Trophoblast cell (in vitro differentiated cells and primary cell): Measurements from ENCODE around the gene ARL8B.

Source experiments
- DNase-seq, 2 donors: peaks; one replicate each; pipeline ENCODE4 v3.0.0-alpha.2; 2016
- H2AFZ ChIP-seq: 2 replicates; pipeline ENCODE4 v1.6.1; 2013; ENCODE audit warnings: low read length, moderate library complexity, mild to moderate bottlenecking; ENCODE audit not compliant: insufficient read depth, poor library complexity
- H2AK5ac ChIP-seq: 2 replicates; pipeline ENCODE4 v1.6.1; 2013; ENCODE audit warnings: mild to moderate bottlenecking, low read length
- H2BK120ac ChIP-seq: 2 replicates; pipeline ENCODE4 v1.6.1; 2013; ENCODE audit warnings: low read length, mild to moderate bottlenecking, moderate library complexity; ENCODE audit not compliant: insufficient read depth, poor library complexity
- H2BK12ac ChIP-seq: 2 replicates; pipeline ENCODE4 v1.6.1; 2013; ENCODE audit warnings: mild to moderate bottlenecking, low read length, moderate library complexity
- H2BK5ac ChIP-seq: 2 replicates; pipeline ENCODE4 v1.6.1; 2013; ENCODE audit warnings: low read length, low read depth, moderate library complexity, mild to moderate bottlenecking; ENCODE audit not compliant: poor library complexity
- H3K14ac ChIP-seq: 2 replicates; pipeline ENCODE4 v1.6.1; 2013; ENCODE audit warnings: mild to moderate bottlenecking, low read length
- H3K18ac ChIP-seq: 2 replicates; pipeline ENCODE4 v1.6.1; 2013; ENCODE audit warnings: mild to moderate bottlenecking, low read length
- H3K23ac ChIP-seq: 2 replicates; pipeline ENCODE4 v1.6.1; 2013; ENCODE audit warnings: low read length
- H3K27ac ChIP-seq: 2 replicates; pipeline ENCODE4 v1.5.1; 2013; ENCODE audit warnings: low read depth, mild to moderate bottlenecking, inconsistent platforms, low read length, moderate library complexity
- H3K27me3 ChIP-seq: 2 replicates; pipeline ENCODE4 v1.6.1; 2013; ENCODE audit warnings: inconsistent platforms, mild to moderate bottlenecking, low read length, moderate library complexity; ENCODE audit not compliant: insufficient read depth
- H3K36me3 ChIP-seq, 2 experiments: 1 replicate in 1 of 2; 2 replicates in 1 of 2; pipeline ENCODE4 v1.6.1; 2013; ENCODE audit warnings: low read length in 2 of 2, mild to moderate bottlenecking in 2 of 2, moderate library complexity in 1 of 2; ENCODE audit not compliant: insufficient read depth in 2 of 2, control insufficient read depth in 1 of 2
- H3K4ac ChIP-seq: 2 replicates; pipeline ENCODE4 v1.6.1; 2013; ENCODE audit warnings: low read depth, mild to moderate bottlenecking, low read length, moderate library complexity
- H3K4me1 ChIP-seq, 2 experiments: 1 replicate in 1 of 2; 2 replicates in 1 of 2; pipeline ENCODE4 v1.6.1; 2013; ENCODE audit warnings: low read length in 2 of 2, mild to moderate bottlenecking in 2 of 2, moderate library complexity in 1 of 2; ENCODE audit not compliant: insufficient read depth in 2 of 2, control insufficient read depth in 1 of 2
- H3K4me2 ChIP-seq: 2 replicates; pipeline ENCODE4 v1.6.1; 2013; ENCODE audit warnings: inconsistent platforms, mild to moderate bottlenecking, low read length, moderate library complexity
- H3K4me3 ChIP-seq: 2 replicates; pipeline ENCODE4 v1.5.1; 2013; ENCODE audit warnings: mild to moderate bottlenecking, low read depth, low read length, inconsistent platforms
- H3K79me1 ChIP-seq: one replicate; pipeline ENCODE4 v1.6.1; 2013; ENCODE audit warnings: low read length
- H3K79me2 ChIP-seq: 2 replicates; pipeline ENCODE4 v1.6.1; 2013; ENCODE audit warnings: low read length, mild to moderate bottlenecking; ENCODE audit not compliant: control insufficient read depth, insufficient read depth, poor library complexity
- H3K9ac ChIP-seq: 2 replicates; pipeline ENCODE4 v1.6.1; 2013; ENCODE audit warnings: mild to moderate bottlenecking, low read length
- H3K9me3 ChIP-seq: 2 replicates; pipeline ENCODE4 v1.6.1; 2013; ENCODE audit warnings: low read depth, mild to moderate bottlenecking, control low read depth, inconsistent platforms, low read length; ENCODE audit not compliant: insufficient read depth
- H4K12ac ChIP-seq: 2 replicates; pipeline ENCODE4 v1.6.1; 2013; ENCODE audit warnings: low read depth, mild to moderate bottlenecking, low read length, moderate library complexity
- H4K8ac ChIP-seq: 2 replicates; pipeline ENCODE4 v1.6.1; 2013; ENCODE audit warnings: low read depth, mild to moderate bottlenecking, low read length, moderate library complexity
- H4K91ac ChIP-seq: one replicate; pipeline ENCODE4 v1.6.1; 2013; ENCODE audit warnings: low read depth, mild to moderate bottlenecking, low read length, moderate library complexity
- WGBS: extraction: QIAGEN DNeasy Blood & Tissue Kit; methylation state at CpG from one replicate; pipeline ENCODE4 v1.1.7; 2013; ENCODE audit warnings: missing lambda C conversion rate; ENCODE audit not compliant: insufficient read length, insufficient coverage; ENCODE audit errors: extremely low coverage; 5-methylcytosine and 5-hydroxymethylcytosine counted together

The ARL8B gene

GRCh38 chr3:5086708-5087107, 35.4 kb upstream of the ARL8B start:
- Histone ChIP-seq H4K12ac (no peak overlapping the region), H3K79me1 (no peaks in the 10 kb centered on the region), H3K4ac (no peak overlapping the region), H2BK5ac (no peak overlapping the region), H3K27ac (no peak overlapping the region), H3K14ac (no peak overlapping the region), H3K9me3 (no peaks in the 10 kb centered on the region), H3K4me2 (no peak overlapping the region), H2AFZ (no peak overlapping the region), H3K18ac (no peak overlapping the region), H4K8ac (no peak overlapping the region), H2AK5ac (no peak overlapping the region), H4K91ac (no peak overlapping the region), H3K4me3 (no peak overlapping the region), H3K4me1 (no peaks in the 10 kb centered on the region), H3K9ac (no peak overlapping the region), H3K36me3 (no peaks in the 10 kb centered on the region), H3K23ac (no peak overlapping the region), H3K79me2 (no peaks in the 10 kb centered on the region), H2BK120ac (no peak overlapping the region), H2BK12ac (no peak overlapping the region), H3K27me3 (no peaks in the 10 kb centered on the region)
- DNase-seq, result no peak
- no CpG with 5 or more reads among the region's 1 CpG for WGBS

DNA sequence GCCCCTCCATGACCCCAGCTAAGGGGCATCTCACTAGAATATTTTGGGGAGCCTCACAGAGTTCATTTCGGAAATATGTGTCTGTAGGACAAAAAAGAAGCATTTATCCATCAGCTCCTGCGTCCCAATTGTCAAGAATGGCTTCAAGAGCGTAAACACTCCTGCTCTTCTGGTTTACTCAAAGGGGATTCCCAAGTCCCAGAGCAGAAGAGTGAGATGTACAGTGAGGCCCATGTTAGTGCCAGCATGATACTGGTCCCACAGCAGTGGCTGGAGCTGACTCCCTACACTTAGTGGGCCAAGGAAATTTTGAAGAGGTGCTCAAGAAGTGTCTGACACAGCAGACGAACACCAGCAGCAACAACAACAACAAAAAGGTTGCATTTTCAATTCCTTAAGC, 34.9 kb upstream of the ARL8B start:
- Histone ChIP-seq H3K27ac (no peak overlapping the region), H4K91ac (no peak overlapping the region), H2AK5ac (no peak overlapping the region), H3K4me2 (no peak overlapping the region), H3K4ac (no peak overlapping the region), H2BK12ac (no peak overlapping the region), H3K4me1 (no peaks in the 10 kb centered on the region), H2BK120ac (no peak overlapping the region), H3K27me3 (no peaks in the 10 kb centered on the region), H3K79me2 (no peaks in the 10 kb centered on the region), H2BK5ac (no peak overlapping the region), H3K4me3 (no peak overlapping the region), H3K36me3 (no peaks in the 10 kb centered on the region), H3K23ac (no peak overlapping the region), H4K12ac (no peak overlapping the region), H3K18ac (no peak overlapping the region), H3K9me3 (no peaks in the 10 kb centered on the region), H4K8ac (no peak overlapping the region), H3K79me1 (no peaks in the 10 kb centered on the region), H3K9ac (no peak overlapping the region), H2AFZ (no peak overlapping the region), H3K14ac (no peak overlapping the region)
- WGBS, result no CpG with 5 or more reads among the region's 4 CpGs
- no peak for DNase-seq

DNA sequence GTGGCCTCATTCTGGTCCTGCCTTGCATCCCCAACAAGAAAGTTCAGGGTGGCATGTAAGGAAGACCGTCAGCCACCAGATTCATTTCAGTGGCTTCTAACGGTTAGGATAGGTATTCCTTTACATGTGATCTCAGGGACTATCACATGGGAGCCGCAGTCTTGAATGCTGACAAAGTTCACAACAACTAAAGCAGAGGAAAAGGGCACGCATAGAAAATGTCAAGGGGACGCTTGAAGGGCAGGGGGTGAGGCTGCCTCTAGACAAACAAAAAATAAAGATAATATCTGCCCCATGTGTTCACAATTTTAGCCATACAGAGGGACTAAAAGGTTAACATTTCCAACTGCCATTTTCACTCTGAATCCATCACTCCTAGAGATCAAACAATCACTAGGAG, 31.9 kb upstream of the ARL8B start:
- Histone ChIP-seq H3K79me1 (no peaks in the 10 kb centered on the region), H3K9me3 (no peaks in the 10 kb centered on the region), H2BK12ac (no peak overlapping the region), H4K8ac (no peak overlapping the region), H3K4me3 (no peak overlapping the region), H3K4me1 (no peaks in the 10 kb centered on the region), H3K9ac (no peak overlapping the region), H3K18ac (no peak overlapping the region), H4K12ac (no peak overlapping the region), H2BK5ac (no peak overlapping the region), H2AK5ac (no peak overlapping the region), H3K27me3 (no peaks in the 10 kb centered on the region), H3K27ac (no peak overlapping the region), H3K14ac (no peak overlapping the region), H3K23ac (no peak overlapping the region), H3K4ac (no peak overlapping the region), H4K91ac (no peak overlapping the region), H3K79me2 (no peaks in the 10 kb centered on the region), H2AFZ (no peak overlapping the region), H3K36me3 (no peaks in the 10 kb centered on the region), H3K4me2 (no peak overlapping the region), H2BK120ac (no peak overlapping the region)
- no CpG with 5 or more reads among the region's 5 CpGs for WGBS
- DNase-seq, result no peak

GRCh38 chr3:5092018-5092417, 30.1 kb upstream of the ARL8B start:
- no peaks in the 10 kb centered on the region for H3K79me2 ChIP-seq
- no peak overlapping the region for H2BK5ac ChIP-seq
- H3K4me1 ChIP-seq, result no peaks in the 10 kb centered on the region
- H3K4me3 ChIP-seq, result no peak overlapping the region
- H3K9ac ChIP-seq, result no peak overlapping the region
- peak in 1 of 2 donors; percentile 42 for DNase-seq
- no peak overlapping the region for H3K14ac ChIP-seq
- H3K27me3 ChIP-seq, result peaks cover 4% of the 10 kb centered on the region
- H3K4me2 ChIP-seq, result no peak overlapping the region
- no peak overlapping the region for H2BK120ac ChIP-seq
- WGBS, result no CpG with 5 or more reads among the region's 1 CpG
- H2AFZ ChIP-seq, result no peak overlapping the region
- H4K12ac ChIP-seq, result no peak overlapping the region
- H4K91ac ChIP-seq, result no peak overlapping the region
- H2BK12ac ChIP-seq, result no peak overlapping the region
- H3K4ac ChIP-seq, result no peak overlapping the region
- no peaks in the 10 kb centered on the region for H3K36me3 ChIP-seq
- no peaks in the 10 kb centered on the region for H3K9me3 ChIP-seq
- H3K27ac ChIP-seq, result no peak overlapping the region
- no peak overlapping the region for H3K23ac ChIP-seq
- no peaks in the 10 kb centered on the region for H3K79me1 ChIP-seq
- H2AK5ac ChIP-seq, result no peak overlapping the region
- H3K18ac ChIP-seq, result no peak overlapping the region
- H4K8ac ChIP-seq, result no peak overlapping the region
